Testis (tissue), 2 donors: ENCODE results near the gene PEMT.

Source experiments
- CTCF ChIP-seq, 3 experiments: fragments of 450-650 bp in 2 of 3; fragments of 200-600 bp in 1 of 3; sonication (generic) in 1 of 3; IDR thresholded peaks; one replicate each; pipeline ENCODE4 v1.5.1; 2016 to 2019; ENCODE audit warnings: antibody characterized with exemption in 3 of 3, mild to moderate bottlenecking in 2 of 3, moderate library complexity in 1 of 3
- POLR2A ChIP-seq: fragments of 450-650 bp; IDR thresholded peaks from one replicate; pipeline ENCODE4 v1.6.1; 2017; ENCODE audit warnings: antibody characterized with exemption, mild to moderate bottlenecking, moderate library complexity

DNA sequence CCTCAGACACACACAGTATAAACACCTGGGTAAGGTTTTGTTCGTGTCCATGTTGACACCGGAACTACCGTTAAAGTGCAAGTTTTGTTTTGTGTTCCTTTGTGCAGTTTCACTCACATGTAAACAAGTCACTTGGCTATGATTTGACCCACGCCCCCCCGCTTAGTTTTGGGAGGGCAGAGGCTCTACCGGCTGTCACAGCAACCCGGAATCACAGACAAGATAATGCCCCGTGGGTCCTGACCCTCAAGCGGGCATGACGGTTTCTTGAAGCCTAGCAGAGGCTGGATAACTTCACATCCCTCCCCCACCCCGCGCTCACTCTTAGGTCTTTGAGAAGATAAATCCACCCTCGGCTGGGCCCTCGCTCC, 97.0 kb downstream of the PEMT start:
- TF ChIP-seq POLR2A (no peak), CTCF (IDR thresholded peaks at IDR 0.05) (no peak)
